Endometrium (tissue), 2 donors: ENCODE results near the gene ME3.
"Not testable (repeated sequence)": the region's sequence is repeated elsewhere in the genome, so short reads cannot be mapped to it uniquely, and the experiment has no call there.

Source experiments
- FAIRE-seq: peaks from 2 replicates; lab custom pipeline; 2012; peaks lifted over from hg19 to GRCh38; lab: Jason Lieb, UNC
- donor health status: control.
- donor health status: control.

Gene ME3

GRCh38 chr11:86663761-86664160 is 8.7 kb downstream of the ME3 start:
- FAIRE-seq, result no peak

- FAIRE-seq, result no peak
These were observed 9.1 kb downstream of the ME3 start for GRCh38 chr11:86663291-86663690.

DNA sequence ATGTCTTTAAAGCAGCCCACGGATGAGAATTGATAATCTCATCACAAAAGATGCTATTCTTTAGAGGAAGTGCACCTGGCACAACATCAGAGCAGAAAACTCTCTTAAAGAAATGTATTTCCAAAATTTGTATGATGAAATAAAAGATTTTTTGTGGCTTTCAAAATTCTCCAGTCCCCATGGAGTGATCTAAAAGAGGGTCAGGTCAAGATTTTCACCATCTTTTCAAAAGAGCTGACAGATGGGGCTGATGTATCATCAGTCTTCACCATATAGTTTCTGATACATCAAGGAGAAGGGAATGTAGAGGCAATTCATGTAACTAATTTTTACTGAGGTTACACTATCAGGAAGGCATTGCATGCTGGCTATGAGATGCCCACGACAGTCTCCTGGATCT is 11.7 kb downstream of the ME3 start:
- FAIRE-seq, result no peak

DNA sequence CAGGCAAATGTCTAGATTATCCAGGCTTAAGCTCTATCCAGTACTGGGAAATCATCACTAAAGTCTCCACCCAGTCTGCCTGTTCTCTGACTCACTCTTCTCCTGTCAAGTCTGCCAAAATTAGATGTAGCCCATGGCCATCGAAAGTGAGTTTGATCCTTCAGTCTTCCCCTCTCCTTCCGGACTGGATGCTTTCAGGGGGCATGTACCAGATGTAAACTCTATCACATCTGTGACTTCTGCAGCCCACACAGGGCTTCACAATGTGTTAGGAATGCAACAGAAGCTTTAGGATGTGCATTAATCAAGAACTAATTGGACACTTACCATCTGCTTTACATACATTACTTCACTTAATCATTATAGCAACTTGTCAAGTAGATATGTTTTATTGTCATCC is 12.3 kb downstream of the ME3 start:
- no peak for FAIRE-seq

DNA sequence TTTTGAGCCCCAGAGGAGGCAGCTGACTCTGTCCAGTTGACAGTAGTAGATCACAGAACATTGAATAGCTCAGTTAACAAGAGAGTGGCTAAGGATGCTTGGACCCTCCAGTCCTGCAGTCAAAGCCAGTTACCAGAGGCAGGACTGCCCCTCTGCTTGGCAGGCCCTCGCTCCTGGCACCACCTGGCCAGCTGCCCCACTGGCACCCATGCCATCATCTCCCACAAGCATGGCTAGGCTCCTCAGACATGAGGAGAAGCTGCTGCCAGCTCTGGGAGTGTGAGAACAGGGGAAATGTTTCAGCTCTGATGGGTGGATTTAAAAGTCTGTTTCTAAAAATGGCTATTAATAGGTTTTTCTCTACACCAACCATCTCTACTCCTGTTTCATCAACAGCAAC is 13.9 kb downstream of the ME3 start:
- no peak for FAIRE-seq

- FAIRE-seq, result not testable (repeated sequence)
These were observed 27.2 kb downstream of the ME3 start for GRCh38 chr11:86645212-86645611.

DNA sequence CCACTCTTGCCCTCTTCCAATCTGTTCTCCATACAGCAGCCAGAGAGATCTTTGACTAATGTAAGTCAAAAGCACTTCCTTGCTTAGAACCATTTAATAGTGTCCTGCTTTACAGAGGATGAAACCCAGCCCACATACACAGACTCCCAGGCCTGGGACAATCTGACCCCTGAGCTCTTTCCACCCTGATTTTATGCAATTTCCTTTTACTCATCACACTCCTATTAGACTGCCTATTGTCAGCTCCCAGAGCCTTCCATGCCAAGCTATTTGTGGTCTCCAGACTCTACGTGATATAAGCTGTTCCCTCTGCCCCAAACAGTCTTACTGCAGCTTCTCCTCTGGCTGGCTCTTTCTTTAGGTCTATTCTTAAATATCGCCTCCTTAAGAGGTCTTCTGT is 28.1 kb downstream of the ME3 start:
- FAIRE-seq, result no peak

DNA sequence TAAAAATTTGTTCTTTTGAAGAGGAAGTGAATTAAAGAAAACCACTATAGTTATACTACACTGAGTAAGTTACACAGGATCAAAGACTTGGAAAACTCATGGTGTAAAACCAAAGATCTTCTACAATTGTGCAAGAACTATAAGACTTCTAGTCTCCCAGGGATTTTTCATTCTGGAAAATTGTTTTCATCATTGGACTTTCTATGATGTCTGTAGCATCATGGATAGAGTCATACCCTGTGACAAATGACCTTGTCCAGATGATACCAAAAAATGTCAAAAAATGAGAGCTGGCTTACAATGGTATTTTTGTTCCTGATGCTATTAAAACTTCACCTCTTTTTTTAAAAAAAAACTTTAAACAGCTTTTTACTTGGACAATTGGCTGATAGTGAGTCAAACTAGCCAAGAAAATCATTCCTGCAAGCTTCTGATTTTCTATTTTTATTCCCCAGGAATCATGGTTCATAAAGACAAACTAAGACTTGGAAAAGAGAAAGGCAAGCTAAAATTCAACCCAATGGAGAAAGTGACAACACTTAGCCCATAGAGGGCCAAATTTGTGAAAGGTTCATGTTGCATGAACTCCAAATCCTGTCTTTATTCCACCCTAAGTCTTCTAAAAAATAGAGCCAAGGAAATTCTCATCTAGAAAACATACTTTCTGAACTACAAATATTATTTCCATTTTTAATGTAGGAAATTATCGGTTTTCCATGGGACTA is 30.7 kb downstream of the ME3 start:
- no peak for FAIRE-seq

DNA sequence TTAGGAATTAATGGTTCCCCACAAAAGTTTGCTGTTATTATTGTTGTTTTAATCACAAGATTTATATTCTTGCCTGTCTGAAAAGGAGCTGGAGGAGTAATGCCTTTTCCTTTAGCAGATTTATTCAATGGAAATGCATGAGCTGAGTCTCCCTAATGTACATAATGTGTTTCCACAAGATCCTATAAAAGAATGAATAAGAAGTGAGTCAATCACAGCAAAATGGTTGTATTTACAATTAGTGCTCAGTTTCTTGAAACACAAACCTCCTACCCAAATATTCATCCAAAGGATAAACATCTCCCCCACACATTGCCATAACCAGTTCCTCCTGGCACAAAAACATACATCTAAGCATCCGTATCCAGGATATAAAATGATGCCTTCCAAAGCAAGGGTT is 33.3 kb downstream of the ME3 start:
- FAIRE-seq, result no peak

DNA sequence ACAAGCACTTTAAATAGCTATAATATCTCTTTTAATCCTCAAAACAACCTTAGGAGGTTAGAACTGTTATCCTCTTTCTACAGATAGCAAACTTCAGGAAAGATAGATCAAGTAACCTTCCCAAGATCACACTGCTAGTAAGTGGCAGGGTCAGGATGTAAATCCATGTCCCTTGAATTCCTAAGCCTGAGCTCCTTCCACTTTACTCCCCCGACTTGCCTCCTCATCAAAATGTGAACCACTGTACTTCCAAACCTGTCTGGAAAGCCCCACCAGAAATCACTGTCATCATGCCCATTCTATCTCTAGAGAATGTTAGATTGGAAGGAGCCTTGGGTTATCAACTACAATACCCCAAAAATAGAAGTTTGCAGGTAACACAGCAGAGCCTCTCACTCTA is 33.7 kb downstream of the ME3 start:
- FAIRE-seq, result no peak

GRCh38 chr11:86637988-86638387 is 34.4 kb downstream of the ME3 start:
- no peak for FAIRE-seq

GRCh38 chr11:86636275-86636674 is 36.1 kb downstream of the ME3 start:
- no peak for FAIRE-seq

DNA sequence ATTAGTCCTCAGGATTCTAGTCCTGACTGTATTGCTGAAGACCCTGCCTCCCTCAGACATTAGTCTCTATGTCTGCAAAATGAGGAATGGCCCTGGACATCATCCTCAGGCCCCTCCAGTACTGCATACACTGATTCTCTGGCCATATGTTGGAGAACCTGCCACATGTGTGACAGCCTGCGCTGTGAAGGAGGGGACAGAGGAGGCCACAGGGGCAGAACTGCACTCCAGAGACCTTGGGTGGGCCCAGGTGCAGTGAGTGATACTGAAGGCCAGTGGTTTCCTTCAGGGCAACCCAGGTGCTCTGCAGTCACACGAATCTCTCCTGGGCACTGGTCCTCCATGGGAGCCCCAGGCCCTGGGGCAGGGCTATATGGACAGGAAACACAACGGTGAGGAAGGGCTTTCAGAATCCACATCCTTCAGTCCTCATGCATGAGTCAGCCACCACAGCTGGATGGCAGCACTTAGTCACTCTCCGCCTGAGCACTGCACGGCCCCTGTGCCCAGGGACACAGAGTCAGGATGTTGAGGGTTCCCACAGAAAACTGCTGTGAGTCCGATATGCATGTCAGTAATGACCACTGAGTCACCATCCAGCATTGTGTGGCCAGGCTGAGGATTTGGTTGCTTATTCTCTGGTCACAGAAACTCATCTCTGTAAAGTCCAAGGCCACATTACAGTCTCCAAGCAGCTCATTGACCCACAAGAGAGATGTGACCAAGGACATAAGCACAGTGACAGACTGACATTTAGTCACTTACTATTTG is 39.7 kb downstream of the ME3 start:
- no peak for FAIRE-seq

- FAIRE-seq, result no peak
These were observed 42.0 kb downstream of the ME3 start for GRCh38 chr11:86630229-86630981.

- FAIRE-seq, result peak; percentile 62
These were observed 43.2 kb downstream of the ME3 start for GRCh38 chr11:86629045-86629706.

DNA sequence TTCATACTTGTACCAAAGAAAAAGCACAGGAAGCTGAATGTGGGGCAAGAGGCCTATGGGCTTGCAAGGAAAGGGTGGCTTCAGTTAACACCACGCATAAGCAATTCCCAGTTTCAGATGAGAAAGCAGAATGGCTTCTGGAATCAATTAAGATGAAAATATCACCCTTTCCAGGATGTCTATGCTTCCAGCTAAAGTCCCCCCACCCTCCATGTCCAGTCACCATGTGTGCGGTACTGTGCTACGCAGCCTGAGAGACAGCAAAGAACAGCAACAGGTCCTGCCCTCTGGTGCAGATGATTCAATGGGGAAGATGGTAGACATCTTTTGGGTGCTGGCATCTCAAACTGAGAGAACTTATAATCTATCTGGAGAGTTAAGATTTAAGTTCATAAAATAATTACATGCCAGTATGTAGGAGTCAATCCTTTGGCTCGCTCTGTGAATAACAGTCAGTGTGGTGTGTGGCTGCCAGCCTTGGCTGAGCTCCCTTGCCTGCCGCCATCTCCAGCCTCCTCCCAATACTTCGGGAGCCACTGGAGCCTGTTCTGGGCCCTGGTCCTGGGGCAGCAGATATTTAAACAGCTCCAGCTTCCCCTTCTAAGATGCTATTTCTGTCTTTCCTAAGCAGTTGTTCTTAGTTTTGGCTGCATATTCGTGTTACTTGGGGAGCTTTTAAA is 44.5 kb downstream of the ME3 start:
- no peak for FAIRE-seq

- no peak for FAIRE-seq
These were observed 46.4 kb downstream of the ME3 start for GRCh38 chr11:86625981-86626380.

GRCh38 chr11:86625544-86625943 is 46.9 kb downstream of the ME3 start:
- FAIRE-seq, result no peak

DNA sequence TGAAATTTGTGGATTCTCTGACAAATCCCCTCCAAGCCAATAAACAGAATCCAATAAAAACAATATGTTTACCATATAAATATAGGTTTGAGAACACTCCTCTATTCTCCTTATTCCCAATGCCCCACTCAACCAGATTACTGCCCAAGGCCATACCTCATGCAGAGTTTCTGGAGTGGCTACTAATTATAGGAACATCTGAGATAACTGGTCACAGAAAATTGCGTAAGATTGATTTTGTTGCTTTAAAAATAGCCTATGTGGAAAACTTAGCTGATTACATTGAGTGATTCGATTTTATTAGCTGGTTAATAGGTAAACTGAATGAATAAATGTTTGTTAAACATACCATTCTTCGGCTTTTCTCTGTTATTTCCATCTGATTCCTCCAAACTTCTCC is 48.0 kb downstream of the ME3 start:
- FAIRE-seq, result no peak

DNA sequence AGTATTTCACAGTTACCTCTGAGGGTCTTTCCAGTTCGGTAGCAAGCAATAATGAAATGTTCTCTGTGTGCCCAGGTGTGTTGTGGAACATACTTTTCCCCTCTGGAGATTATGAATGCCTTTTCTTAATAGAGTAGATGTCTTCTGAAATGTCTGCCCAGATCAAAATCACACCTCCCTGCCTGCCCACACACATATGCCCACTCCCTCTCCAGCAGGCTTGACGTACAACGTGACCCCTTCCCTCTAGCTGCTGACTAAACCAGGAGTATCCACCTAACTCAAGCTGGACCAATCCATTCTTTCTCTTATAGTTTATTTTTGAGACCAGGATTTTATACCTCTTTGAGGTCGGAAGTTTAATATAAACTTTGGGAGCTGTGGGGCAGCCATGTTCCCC is 48.7 kb downstream of the ME3 start:
- no peak for FAIRE-seq

DNA sequence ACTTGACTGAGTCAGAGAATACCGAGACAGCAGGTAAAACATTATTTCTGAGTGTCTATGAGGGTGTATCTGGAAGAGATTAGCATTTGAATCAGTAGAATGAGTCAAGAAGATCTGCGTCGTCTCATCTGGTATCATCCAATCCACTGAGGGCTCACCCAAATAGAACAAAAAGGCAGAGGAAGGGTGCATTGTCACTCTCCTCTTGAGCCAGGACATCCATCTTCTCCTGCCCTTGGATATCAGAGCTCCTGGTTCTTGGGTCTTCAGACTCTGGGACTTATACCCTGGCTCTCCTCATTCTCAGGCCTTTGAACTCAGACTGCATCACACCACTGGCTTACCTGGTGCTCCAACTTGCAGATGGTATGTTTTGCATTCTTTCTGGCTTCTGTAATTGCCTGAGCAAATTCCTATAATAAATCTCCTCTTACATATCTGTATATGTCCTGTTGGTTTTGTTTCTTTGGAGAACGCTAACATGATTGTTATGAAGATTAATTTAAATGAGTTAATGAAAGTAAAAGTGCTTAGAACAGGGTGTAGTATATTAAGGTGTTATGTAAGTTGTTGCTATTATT is 49.3 kb downstream of the ME3 start:
- FAIRE-seq, result no peak

DNA sequence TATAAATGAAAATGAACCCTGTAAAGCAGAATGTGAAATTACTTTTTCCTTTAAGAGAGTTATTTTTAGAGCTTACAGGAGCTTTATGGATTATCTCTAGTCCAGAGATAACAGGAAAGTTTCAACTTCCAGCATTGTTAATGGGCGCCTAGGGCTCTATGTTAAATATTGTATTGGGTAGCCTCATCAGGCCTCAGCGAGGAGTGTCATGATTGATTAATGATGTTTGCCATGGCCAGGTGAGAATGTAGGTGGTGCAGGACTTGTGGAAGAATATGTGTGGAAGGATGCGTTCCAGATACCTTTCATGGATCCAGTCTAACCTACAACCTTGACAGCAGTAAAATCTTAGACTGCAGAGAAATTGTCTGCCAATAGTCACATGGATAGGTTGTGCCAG is 50.6 kb downstream of the ME3 start:
- no peak for FAIRE-seq
